GM20000 (cell line): ENCODE results near the gene POC1B.

Source experiments
- DNase-seq: peaks from one replicate; pipeline ENCODE4 v3.0.0; 2012; ENCODE audit warnings: low spot score
- TF ChIP-seq, protein P1 (sequence below): IDR thresholded peaks from 2 replicates; pipeline ENCODE4 v1.5.1; 2012; ENCODE audit warnings: mild to moderate bottlenecking, control low read depth; ENCODE audit errors: extremely low read depth, missing control alignments

POC1B gene

DNA sequence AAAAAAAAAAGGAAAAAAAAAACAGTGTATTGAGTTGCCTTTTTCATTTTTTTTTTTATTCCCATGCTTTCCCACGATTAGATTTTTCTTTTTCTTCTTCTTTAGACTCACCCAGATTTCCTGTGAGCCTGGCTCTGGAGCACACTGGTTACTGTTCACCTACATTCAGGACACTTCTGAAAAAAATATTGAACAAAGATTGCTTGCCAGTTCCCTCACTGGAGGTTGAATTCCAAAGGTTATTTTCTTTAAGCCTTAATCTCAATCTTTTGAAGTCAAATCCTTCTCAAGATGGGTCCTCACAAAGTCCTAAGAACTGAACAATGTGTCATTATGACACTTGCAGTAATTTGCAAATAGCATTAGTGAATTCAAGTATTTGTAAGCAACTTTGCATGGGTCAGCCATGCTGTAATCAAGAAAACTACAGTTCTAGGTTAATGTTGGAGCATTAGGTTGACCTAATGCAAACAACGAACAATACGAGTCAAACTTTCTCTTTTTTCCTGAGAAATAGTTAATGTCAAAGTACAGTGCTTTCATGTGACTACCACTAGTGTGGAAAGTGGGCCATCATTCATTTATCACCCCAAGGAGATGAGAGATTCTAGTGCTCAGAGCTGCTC, 124.3 kb downstream of the POC1B start:
- DNase-seq: no peak
- TF ChIP-seq, protein P1, sequence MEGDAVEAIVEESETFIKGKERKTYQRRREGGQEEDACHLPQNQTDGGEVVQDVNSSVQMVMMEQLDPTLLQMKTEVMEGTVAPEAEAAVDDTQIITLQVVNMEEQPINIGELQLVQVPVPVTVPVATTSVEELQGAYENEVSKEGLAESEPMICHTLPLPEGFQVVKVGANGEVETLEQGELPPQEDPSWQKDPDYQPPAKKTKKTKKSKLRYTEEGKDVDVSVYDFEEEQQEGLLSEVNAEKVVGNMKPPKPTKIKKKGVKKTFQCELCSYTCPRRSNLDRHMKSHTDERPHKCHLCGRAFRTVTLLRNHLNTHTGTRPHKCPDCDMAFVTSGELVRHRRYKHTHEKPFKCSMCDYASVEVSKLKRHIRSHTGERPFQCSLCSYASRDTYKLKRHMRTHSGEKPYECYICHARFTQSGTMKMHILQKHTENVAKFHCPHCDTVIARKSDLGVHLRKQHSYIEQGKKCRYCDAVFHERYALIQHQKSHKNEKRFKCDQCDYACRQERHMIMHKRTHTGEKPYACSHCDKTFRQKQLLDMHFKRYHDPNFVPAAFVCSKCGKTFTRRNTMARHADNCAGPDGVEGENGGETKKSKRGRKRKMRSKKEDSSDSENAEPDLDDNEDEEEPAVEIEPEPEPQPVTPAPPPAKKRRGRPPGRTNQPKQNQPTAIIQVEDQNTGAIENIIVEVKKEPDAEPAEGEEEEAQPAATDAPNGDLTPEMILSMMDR: no peak

DNA sequence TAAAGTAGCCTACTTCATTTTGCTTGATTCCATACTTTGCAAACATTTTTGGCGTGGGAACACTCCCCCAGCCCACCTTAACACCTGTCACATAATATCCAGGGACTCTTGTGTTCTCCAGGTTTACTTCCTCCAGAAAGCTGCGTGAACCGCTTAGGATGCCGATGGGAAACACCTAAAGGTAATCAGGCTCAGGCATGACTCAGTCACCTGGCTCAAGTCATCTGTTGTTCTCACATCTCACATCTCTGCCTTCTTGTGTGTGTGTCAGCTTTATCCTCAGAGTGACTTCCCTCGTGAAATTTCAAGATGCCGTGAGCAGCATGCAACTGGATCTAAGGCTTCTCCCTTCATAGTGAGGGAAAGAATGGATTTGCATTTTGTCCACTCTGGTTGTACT, 125.4 kb downstream of the POC1B start:
- TF ChIP-seq, protein P1: no peak
- DNase-seq: no peak

DNA sequence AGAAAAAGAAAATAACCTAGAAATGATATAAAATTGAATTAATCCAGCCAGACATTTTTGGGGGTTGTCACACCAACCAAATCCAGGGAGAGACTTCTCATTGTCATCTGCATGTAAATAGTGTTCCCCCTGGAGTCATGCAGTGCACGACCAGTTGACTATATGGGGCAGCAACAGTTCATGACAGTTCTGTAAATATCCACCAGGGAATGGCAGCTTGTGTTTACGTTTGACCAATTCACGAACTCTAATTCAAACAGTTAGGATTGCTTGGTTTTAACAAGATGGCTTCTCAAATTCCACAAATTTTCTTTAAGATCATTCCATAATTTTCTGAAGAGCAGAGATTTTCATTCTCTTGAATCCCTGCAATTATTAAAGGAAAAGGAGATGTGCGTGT, 130.1 kb downstream of the POC1B start:
- no peak for DNase-seq
- TF ChIP-seq, protein P1: no peak

DNA sequence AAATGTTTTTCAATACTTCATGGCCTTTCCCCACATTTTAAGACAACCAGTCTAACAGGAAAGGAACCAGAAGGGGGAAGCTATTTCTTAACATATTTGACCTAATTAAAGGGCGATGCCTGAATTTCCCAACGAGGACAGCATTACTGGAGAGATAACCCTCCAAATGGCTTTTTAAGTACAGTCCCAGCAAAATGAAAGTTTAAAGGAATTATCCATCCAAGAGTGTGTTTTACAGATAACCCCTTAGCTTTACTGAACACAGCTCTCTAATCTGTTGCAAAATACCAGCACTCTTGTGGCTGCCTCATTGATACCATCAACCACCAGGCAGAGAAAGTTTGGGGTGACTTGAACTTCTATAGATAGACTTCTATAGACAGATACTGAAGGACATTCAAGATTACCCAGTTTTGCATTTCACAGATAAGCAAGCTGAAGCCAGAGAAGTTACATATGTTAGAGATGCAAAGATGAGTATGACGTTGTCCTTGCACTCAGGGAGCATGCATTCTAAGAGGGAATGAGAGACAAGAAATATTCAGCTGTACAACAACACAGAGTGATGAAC, 132.2 kb downstream of the POC1B start:
- TF ChIP-seq, protein P1: no peak
- no peak for DNase-seq

DNA sequence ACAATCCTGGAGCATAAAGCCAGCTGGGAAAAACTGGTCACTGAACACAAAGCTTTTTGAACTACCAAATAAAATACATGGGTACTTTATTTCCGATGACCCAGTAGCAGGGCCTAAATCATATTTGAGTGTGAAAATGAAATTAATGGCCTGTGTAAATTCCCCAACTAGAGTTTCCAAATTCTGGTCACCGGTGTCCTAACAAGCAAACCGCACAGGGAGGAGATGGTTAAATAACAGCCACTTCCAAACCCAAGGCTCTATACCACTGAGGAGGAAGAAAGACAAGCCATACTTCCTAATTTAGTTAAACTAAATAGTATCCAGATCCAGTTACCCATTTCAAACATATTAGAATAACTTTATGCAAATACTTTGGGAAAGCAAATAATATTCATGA, 133.5 kb downstream of the POC1B start:
- TF ChIP-seq, protein P1: no peak
- DNase-seq: no peak

DNA sequence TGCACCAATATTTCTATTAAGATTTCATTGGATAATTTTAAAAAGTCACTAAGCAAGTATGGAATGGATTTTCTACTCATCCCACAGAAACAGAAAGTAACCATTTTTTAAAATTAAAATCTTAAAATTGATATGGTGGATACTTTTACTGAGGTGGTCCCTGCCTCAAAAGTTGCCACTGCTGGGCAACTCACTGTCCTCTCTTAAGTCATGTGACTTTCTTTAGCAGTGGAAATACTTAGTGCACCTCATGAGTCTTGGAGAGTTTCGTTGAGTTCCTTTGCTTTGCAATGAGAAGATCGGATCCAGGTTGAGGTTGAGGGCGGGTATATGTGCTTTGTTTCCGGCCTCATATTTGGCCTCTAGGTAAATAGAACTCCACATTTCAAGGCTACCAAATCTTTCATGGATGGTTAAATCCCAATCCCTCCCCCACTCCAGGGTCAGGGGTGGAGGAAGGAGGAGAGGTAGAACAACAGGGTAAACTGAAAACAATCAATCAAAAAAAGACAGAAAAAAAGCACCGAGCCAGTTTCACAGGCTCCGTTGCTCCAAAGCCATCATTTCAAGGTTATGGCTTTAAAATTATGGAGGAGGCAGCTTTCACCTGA, 134.0 kb downstream of the POC1B start:
- no peak for DNase-seq
- TF ChIP-seq, protein P1: no peak
